Measurements from ENCODE around the gene ZBTB20. TPM values are rescaled to one million over a fixed set of nuclear protein-coding genes. Genes with fewer than 3 reads are reported as not detected.

The ZBTB20 gene
- total RNA-seq, 6 experiments from 2014 or later: 36.7 to 59.4 (median 46.7) TPM

- intact Hi-C loops (cut with DNase I): no loop called here
- 59% methylated on average over 2 of the region's 2 CpGs for WGBS (ENCODE audit: insufficient coverage, low coverage, low lambda C conversion rate, missing lambda C conversion rate)
These were observed 218.0 kb downstream of the ZBTB20 start for GRCh38 chr3:114928989-114929640.

GRCh38 chr3:114904633-114905032 is 242.5 kb downstream of the ZBTB20 start:
- H3K27me3 ChIP-seq: no peaks in the 10 kb centered on the region
- H3K9me3 ChIP-seq: no peaks in the 10 kb centered on the region
- H3K4me3 ChIP-seq: no peak overlapping the region
- no peaks in the 10 kb centered on the region for H3K36me3 ChIP-seq
- intact Hi-C loops (cut with DNase I): no loop called here
- DNase-seq (no peak), ATAC-seq (no peak)
- peaks cover 0 to 40% (median 9%) of the 10 kb centered on the region in 4 donors for H3K4me1 ChIP-seq
- WGBS (ENCODE audit: insufficient coverage, low coverage, low lambda C conversion rate, missing lambda C conversion rate): 21% methylated on average over 3 of the region's 3 CpGs
- TF ChIP-seq POLR2A (IDR thresholded peaks at IDR 0.05): no peak
- TF ChIP-seq CTCF (IDR thresholded peaks at IDR 0.05): no peak
- H3K27ac ChIP-seq: peak overlapping the region in 2 of 3 donors; percentile 73 to 83

More at GRCh38 chr3:114928989-114929640, 218.0 kb downstream of the ZBTB20 start:
- no peak for ATAC-seq
- Histone ChIP-seq H3K27ac (no peak overlapping the region), H3K4me3 (no peak overlapping the region), H3K27me3 (no peaks in the 10 kb centered on the region), H3K9me3 (no peaks in the 10 kb centered on the region), H3K4me1 (no peaks in the 10 kb centered on the region), H3K36me3 (no peaks in the 10 kb centered on the region)
- TF ChIP-seq POLR2A (IDR thresholded peaks at IDR 0.05) (no peak), CTCF (IDR thresholded peaks at IDR 0.05) (no peak)
- DNase-seq: no peak

- no peaks in the 10 kb centered on the region for H3K36me3 ChIP-seq
- ATAC-seq: peak in 3 of 4 donors; percentile 2 to 5 (median 5)
- peak overlapping the region; percentile 56 to 83 (median 73) for H3K27ac ChIP-seq
- H3K4me1 ChIP-seq: peaks cover 0 to 40% (median 11%) of the 10 kb centered on the region in 4 donors
- no peaks in the 10 kb centered on the region for H3K9me3 ChIP-seq
- WGBS (ENCODE audit: insufficient coverage, low coverage, low lambda C conversion rate, missing lambda C conversion rate): 14% methylated on average over 1 of the region's 1 CpG
- DNase-seq: no peak
- intact Hi-C loops (cut with DNase I): no loop called here
- peak overlapping the region in 2 of 3 donors; percentile 1 to 13 for H3K4me3 ChIP-seq
- no peak for TF ChIP-seq CTCF (IDR thresholded peaks at IDR 0.05)
- no peak for TF ChIP-seq POLR2A (IDR thresholded peaks at IDR 0.05)
- no peaks in the 10 kb centered on the region for H3K27me3 ChIP-seq
These were observed 243.9 kb downstream of the ZBTB20 start for GRCh38 chr3:114903213-114903612.

- DNase-seq (no peak), ATAC-seq (peak; percentile 41 to 66 (median 55))
- TF ChIP-seq CTCF (IDR thresholded peaks at IDR 0.05): no peak
- no peaks in the 10 kb centered on the region for H3K36me3 ChIP-seq
- peaks cover 0 to 40% (median 11%) of the 10 kb centered on the region in 4 donors for H3K4me1 ChIP-seq
- peak overlapping the region in 1 of 3 donors; percentile 13 for H3K4me3 ChIP-seq
- H3K9me3 ChIP-seq: no peaks in the 10 kb centered on the region
- intact Hi-C loops (cut with DNase I): no loop called here
- H3K27ac ChIP-seq: peak overlapping the region; percentile 56 to 83 (median 73)
- H3K27me3 ChIP-seq: no peaks in the 10 kb centered on the region
These were observed 244.4 kb downstream of the ZBTB20 start for GRCh38 chr3:114902691-114903101.

Data from right lobe of liver (tissue), 6 donors.